ENCODE measurements around the gene MAGT1. TPM values are rescaled to one million over a fixed set of nuclear protein-coding genes. Genes with fewer than 3 reads are reported as not detected.
A peak's percentile ranks its signal among the peaks of the same experiment; 100 is the strongest.
"Not testable (repeated sequence)": the region's sequence is repeated elsewhere in the genome, so short reads cannot be mapped to it uniquely, and the experiment has no call there.

Gene MAGT1
- 10 to 100 TPM; 31.1 to 33.0 TPM for total RNA-seq

DNA sequence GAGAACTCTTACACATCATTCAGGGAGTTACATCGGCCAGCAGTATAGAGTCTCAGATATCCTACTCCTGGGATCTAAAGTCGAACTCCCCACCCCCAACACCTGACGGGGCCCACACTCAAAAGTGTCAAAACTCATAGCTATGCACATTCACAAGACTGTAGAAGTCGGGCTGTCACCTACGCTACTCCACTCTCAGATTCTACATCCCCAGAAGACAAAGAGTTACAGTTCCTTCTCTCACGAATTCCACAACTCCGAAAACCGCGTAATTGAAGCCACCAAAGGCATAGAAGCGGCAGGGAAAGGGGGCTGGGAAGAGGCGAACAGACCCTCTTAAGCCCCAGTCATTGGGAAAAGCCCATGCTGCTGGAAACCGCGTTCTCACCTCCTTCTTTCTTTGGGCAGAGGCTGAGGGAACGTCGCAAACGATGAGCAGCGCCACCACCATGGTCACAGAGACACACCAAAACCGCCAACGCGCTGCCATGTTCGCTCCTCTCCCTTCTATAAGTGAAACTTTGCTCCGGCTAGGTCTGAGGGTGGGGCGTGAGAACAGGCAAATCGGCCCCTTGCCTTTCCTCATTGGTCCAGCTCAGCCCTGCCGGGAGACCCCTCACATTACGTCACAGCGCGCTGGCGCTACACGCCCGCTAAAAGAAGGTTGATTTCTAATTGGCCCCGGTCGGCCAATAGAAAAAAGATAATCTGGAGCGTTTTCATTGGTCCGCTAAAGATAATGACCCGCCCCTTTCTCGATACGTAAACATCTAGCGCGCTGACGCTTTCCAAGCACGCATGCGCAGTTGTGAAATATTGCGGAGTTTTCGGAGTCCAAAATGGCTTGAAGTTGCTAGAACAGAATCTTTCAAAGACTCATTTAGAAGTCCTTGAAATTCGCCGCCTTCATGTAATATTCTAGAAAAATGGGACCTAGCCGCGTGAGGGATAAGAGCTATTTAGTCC is at the start of gene MAGT1:
TSS of gene MAGT1 (minus strand) at position 515 of the 966 bp plus-strand sequence. CDS start at position 490, 25 bp downstream.
- 0% methylated on average over 43 to 49 of the region's 49 CpGs for WGBS, 2 donors
- peak; percentile 82 to 96 (median 96) for TF ChIP-seq POLR2A (IDR thresholded peaks at IDR 0.05)
- TF ChIP-seq, protein P1, sequence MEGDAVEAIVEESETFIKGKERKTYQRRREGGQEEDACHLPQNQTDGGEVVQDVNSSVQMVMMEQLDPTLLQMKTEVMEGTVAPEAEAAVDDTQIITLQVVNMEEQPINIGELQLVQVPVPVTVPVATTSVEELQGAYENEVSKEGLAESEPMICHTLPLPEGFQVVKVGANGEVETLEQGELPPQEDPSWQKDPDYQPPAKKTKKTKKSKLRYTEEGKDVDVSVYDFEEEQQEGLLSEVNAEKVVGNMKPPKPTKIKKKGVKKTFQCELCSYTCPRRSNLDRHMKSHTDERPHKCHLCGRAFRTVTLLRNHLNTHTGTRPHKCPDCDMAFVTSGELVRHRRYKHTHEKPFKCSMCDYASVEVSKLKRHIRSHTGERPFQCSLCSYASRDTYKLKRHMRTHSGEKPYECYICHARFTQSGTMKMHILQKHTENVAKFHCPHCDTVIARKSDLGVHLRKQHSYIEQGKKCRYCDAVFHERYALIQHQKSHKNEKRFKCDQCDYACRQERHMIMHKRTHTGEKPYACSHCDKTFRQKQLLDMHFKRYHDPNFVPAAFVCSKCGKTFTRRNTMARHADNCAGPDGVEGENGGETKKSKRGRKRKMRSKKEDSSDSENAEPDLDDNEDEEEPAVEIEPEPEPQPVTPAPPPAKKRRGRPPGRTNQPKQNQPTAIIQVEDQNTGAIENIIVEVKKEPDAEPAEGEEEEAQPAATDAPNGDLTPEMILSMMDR (IDR thresholded peaks at IDR 0.05), result peak in 1 of 7 experiments; percentile 5
- Histone ChIP-seq H3K4me1 (peaks cover 9% of the 10 kb centered on the region), H3K9me3 (no peaks in the 10 kb centered on the region), H3K27me3 (no peaks in the 10 kb centered on the region), H3K4me3 (peak within 1 kb of the TSS; percentile 6 to 43), H3K27ac (peak within 1 kb of the TSS; percentile 84 to 96 (median 90)), H3K36me3 (replicated peaks in 1 of 2; ENCODE audit: insufficient read depth in 1 of 2, low read depth in 2 of 2) (no peaks in the 10 kb centered on the region)
- ATAC-seq (peak; percentile 93), DNase-seq (peak; percentile 91 to 96 (median 93))
- intact Hi-C loops (cut with DNase I), result no loop called here

DNA sequence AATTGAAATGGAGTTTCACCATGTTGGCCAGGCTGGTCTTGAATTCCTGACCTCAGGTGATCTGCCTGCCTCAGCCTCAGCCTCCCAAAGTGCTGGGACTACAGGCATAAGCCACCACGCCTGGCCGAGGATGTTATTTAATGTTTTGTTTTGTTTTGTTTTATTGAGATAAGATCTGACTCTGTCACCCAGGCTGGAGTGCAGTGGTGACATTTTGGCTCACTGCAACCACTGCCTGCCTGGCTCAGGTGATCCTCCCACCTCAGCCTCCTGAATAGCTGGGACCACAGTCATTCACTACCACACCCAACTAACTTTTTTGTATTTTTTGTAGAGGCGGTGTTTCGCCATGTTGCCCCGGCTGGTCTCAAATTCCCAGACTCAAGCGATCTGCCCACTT is 49.8 kb upstream of the MAGT1 start:
- ATAC-seq; DNase-seq; H3K4me3 ChIP-seq; H3K27me3 ChIP-seq; H3K27ac ChIP-seq; H3K4me1 ChIP-seq; intact Hi-C loops (cut with DNase I); H3K9me3 ChIP-seq; H3K36me3 ChIP-seq (replicated peaks in 1 of 2; ENCODE audit: insufficient read depth in 1 of 2, low read depth in 2 of 2): not testable (repeated sequence)
- 97 to 99% methylated on average over 6 of the region's 6 CpGs for WGBS, 2 donors

DNA sequence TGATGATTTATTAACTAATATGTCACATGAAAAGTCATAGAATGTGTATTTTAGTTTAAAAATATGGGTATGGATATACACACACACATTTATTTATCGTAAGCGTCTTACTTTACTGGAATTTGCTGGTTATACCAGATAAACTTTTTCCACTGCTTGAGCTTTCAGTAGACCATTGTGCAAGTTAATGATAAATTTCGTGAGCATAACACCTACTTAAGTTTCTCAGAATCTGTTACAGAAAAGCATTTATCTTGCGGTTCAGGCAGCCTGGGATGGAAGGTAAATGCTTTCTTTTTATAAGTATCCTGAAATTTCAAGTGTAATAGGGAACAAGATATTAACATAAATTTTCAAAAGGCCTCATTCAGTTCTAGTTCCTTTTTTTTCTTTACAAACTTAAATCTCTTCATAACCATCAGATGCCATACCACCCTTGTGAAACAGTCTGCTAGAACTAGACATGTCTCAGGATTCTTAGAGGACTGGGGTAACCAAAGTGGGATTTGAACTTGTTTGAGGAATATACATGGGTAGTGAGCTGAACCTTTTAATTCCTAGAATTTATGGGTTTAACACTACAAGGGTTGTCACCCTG is 42.9 kb upstream of the MAGT1 start:
- Histone ChIP-seq H3K4me3 (no peak overlapping the region), H3K27me3 (no peaks in the 10 kb centered on the region), H3K9me3 (no peaks in the 10 kb centered on the region), H3K27ac (peak overlapping the region in 1 of 4 donors; percentile 57), H3K4me1 (peaks cover 23% of the 10 kb centered on the region), H3K36me3 (replicated peaks in 1 of 2; ENCODE audit: insufficient read depth in 1 of 2, low read depth in 2 of 2) (no peaks in the 10 kb centered on the region)
- no peak for ATAC-seq
- DNase-seq, result no peak
- intact Hi-C loops (cut with DNase I), result no loop called here
- no peak for TF ChIP-seq POLR2A (IDR thresholded peaks at IDR 0.05)
- TF ChIP-seq, protein P1 (IDR thresholded peaks at IDR 0.05), result no peak
- 12 to 16% methylated on average over 4 of the region's 4 CpGs for WGBS, 2 donors

DNA sequence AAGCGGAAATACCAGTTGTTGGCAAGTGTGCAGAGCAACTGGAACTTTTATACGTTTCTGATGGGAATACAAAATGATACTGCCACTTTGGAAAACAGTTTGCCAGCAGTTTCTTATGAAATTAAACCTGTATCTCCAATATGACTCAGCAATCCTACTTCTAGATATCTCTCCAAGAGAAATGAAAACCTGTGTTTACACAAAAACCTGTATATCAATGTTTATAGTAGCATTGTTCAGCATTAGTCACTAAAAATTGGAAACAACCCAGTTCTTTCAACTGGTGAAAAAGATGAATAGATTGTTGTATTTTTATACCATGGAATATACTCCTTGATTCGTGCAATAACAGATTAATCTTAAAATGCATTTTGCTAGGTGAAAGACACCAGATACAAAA is 42.1 kb upstream of the MAGT1 start:
- intact Hi-C loops (cut with DNase I), result no loop called here
- WGBS, 2 donors, result 20 to 26% methylated on average over 3 of the region's 3 CpGs
- Histone ChIP-seq H3K4me1 (peaks cover 23% of the 10 kb centered on the region), H3K4me3 (no peak overlapping the region), H3K27me3 (no peaks in the 10 kb centered on the region), H3K27ac (peak overlapping the region in 3 of 4 donors; percentile 32 to 57 (median 53)), H3K36me3 (replicated peaks in 1 of 2; ENCODE audit: insufficient read depth in 1 of 2, low read depth in 2 of 2) (no peaks in the 10 kb centered on the region), H3K9me3 (no peaks in the 10 kb centered on the region)
- DNase-seq (no peak), ATAC-seq (peak; percentile 92)
- TF ChIP-seq, protein P1 (IDR thresholded peaks at IDR 0.05), result no peak
- no peak for TF ChIP-seq POLR2A (IDR thresholded peaks at IDR 0.05)

DNA sequence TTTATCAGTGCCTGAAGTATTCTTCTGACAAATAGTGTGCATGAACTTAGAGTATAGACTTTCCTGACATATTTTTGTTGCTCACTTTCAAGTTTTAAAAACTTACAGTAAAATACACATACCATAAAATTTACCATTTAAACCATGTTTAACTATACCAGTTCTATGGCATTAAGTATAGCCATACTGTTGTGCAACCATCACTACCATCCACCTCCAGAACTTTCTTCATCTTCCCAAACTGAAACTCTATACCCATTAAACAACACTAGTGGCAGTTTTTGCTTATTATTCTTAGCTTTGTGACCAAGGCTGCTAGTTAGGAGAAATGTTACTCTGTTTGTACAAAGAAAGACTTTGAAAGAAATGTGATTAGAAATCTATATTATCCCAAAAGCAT is 41.1 kb upstream of the MAGT1 start:
- intact Hi-C loops (cut with DNase I), result no loop called here
- no peak overlapping the region for H3K27ac ChIP-seq
- H3K4me3 ChIP-seq, result no peak overlapping the region
- peaks cover 23% of the 10 kb centered on the region for H3K4me1 ChIP-seq
- no peak for TF ChIP-seq POLR2A (IDR thresholded peaks at IDR 0.05)
- TF ChIP-seq, protein P1 (IDR thresholded peaks at IDR 0.05), result no peak
- no peaks in the 10 kb centered on the region for H3K27me3 ChIP-seq
- no peaks in the 10 kb centered on the region for H3K9me3 ChIP-seq
- DNase-seq, result no peak
- ATAC-seq, result no peak
- H3K36me3 ChIP-seq (replicated peaks in 1 of 2; ENCODE audit: insufficient read depth in 1 of 2, low read depth in 2 of 2), result no peaks in the 10 kb centered on the region

Measured in body of pancreas (tissue), 4 donors.